GM19035 (cell line): ENCODE measurements around the gene IMMP2L.

Experiments
- ATAC-seq: cut with Tn5 transposase; IDR thresholded peaks from one replicate; pipeline ENCODE4 v1.9.1; 2021; ENCODE audit not compliant: unreplicated experiment

Gene IMMP2L

DNA sequence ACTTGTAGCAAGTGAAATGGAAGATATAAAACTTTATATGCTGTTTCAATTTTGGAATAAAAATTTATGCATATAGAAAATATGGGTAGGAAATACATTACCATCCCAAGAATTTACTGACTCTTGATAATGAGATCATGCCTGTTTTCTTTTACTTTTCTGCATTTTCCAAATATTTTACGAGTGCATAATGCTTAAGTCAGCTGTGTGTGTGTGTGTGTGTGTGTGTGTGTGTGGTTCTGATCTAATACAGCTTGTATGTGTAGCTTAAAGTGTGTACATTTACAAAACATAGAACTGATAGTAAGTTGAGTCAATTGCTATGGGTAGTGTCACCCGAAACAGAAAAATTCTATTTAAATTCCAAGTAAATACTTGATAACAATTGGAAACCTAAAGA lies 787.2 kb downstream of the IMMP2L start:
- no peak for ATAC-seq

GRCh38 chr7:110774071-110774470 lies 788.2 kb downstream of the IMMP2L start:
- ATAC-seq: no peak

DNA sequence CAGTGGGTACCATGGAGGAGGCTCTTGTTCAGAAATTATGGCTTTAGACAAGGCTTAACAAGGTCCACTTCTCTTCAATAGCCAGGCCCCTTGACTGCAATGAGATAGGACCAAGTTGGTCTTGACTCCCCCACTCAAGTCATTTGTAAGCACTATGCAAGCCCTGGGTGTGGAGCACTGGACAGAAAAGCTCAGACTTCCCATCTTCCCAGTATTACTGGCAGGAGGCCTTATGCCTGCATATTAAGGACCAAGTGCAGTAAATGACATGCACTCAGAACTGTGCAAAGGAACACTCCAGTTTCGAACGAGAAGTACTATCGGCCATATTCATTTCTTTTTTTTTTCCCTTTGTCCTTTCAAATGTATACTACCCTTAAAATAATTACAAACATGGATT lies 789.7 kb downstream of the IMMP2L start:
- ATAC-seq: no peak

GRCh38 chr7:110771717-110772116 lies 790.6 kb downstream of the IMMP2L start:
- ATAC-seq: no peak

DNA sequence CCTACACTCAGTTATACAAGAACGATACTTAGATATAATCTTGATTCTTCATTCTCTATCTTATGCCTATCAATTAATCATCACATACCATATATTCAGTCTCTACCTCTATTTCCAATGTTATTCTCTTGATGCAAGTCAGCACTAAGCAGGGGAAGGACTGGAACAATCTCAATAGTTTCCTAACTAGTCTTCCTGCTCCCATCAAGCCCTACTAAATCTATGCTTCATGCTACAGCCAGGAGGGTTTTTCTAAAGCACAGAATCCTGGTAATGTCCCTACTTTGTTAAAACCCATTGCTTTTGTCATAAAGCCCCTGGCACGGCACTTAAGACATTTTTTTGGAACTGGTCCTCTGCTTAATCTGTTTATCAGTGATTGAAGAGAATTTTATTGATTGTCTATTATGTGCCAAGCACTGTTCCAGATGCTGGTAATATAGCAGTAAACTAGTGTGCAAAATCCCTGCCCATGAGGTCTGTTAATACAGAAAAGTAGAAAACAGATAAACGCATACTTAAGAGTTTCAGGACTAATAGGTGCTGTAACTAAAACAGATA lies 794.7 kb downstream of the IMMP2L start:
- no peak for ATAC-seq

DNA sequence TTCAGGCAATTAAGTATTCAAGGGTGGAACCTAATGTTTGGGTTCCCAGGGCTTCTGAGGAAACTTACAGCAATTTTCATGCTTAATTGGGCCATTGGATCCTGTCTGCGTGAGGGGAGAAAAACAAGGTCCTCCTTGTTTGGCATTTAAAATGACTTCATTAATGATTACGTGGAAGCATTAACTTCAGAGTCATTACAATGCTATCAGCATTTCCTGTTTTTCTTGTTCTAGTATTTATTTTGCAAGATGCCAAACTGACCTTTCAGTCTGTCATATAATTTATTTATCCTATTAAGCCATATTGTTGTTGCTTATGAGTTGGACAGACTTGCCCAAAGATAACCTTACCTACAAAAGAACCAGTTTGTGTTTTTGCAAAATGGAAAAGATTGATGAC lies 795.4 kb downstream of the IMMP2L start:
- no peak for ATAC-seq

DNA sequence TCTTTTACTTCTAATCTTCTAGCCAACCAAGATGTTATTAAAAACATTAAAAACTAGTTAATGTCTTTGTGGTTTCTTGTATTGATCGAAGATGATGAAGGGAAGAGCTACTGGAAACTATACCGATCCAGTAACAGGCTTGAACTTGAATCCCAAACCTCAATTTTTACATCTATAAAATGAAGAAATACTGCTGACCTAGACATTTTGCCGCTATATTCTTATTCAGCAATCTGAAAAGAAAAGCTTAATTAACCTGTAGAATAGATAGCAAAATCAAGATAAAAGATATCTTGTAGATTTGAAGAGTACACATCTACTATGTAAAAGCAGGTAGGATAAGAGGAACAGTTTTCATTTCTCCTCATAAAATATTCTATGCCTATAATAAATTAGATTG lies 797.4 kb downstream of the IMMP2L start:
- no peak for ATAC-seq

GRCh38 chr7:110762546-110763225 lies 799.6 kb downstream of the IMMP2L start:
- ATAC-seq: no peak

- no peak for ATAC-seq
These were observed 802.0 kb downstream of the IMMP2L start for GRCh38 chr7:110760341-110760740.

DNA sequence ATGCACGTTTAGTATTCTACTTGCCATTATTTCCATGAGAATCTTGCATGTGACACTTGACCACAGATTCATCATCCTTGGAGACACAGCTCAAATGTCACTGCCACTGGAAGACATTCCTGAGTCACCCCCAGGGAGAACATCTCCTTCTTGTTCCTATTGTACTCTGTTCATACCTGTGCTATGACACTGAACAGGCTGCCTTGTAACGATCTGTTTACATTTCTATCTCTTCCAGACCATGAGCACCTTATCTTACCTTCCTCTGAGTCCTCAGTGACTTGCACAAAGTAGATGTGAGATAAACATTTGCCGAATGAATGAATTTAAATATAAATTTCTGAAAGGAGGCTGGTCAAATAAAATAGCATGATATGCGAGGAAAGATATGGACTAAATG lies 803.2 kb downstream of the IMMP2L start:
- ATAC-seq: no peak

GRCh38 chr7:110754649-110755048 lies 807.6 kb downstream of the IMMP2L start:
- no peak for ATAC-seq

- no peak for ATAC-seq
These were observed 811.2 kb downstream of the IMMP2L start for GRCh38 chr7:110750931-110751605.

DNA sequence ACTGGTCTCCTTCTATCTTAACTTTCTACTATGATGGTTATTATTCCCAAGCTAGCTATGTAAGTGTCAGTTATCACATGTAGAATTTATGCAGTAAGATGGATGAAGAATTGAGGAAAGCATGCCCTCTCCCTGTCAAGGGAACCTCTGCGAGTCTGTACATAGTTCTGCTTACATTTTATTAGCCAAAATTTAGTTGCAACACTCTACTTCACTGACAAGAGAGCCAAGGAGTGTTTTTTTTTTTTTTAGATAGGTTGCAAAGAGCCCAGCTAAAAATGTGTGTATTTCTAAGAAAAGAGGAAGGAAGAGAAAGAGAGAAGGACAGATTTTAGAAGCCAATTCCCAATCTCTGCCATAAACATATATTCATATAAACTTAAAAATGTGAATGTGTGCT lies 829.1 kb downstream of the IMMP2L start:
- no peak for ATAC-seq

DNA sequence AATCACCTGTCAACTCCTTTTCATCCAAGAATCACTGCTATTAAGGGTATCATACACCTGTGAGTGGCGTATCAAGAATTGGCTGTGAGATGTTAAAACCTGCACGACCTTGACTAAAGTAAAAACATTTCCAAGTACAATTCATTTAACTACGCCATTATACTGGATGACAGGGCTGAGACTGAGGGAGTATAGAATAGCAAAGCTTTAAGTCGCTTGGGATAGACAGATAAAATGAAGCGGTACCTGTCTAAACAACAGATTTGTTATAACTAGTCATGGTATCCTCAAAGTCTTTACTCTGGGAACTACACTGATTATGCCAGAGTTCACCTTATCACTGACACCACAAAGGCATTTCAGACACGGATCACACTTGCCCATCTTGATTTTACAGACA lies 837.5 kb downstream of the IMMP2L start:
- no peak for ATAC-seq

DNA sequence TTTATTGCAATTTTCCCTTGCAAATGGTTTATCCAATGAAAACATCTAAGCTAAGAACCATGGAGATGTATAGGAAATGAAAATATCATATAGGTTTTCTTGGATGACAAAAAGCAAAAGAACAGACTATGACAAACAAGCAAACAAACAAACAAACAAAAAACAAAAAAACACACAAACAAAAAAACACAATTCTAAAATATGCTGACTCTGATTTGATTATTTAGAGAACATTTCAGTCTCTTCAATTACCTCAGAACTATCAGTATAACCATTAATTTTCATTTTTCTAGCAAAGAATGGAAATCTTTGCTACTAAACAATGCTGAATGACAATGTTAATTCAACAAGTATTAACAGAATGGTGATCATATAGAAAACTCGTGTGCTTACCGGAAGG lies 840.9 kb downstream of the IMMP2L start:
- no peak for ATAC-seq

DNA sequence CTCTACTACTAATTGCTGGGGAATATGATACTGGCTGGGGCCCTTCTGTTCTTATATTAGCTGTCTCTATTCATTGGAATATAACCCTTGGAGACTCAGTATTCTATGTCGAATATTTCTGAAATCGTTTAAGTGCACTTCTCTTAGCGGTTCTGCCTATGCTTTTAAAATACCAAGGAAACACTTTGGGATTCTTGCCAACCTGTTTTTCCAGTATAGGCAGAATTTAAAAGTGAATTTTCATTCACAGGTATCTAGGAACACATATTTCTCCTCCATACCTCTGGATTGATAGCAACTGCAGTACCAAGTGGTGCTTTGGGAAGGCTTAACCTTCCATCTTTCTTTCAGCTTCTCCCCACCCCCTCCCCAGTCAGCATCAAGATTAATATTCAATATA lies 841.7 kb downstream of the IMMP2L start:
- ATAC-seq: no peak

DNA sequence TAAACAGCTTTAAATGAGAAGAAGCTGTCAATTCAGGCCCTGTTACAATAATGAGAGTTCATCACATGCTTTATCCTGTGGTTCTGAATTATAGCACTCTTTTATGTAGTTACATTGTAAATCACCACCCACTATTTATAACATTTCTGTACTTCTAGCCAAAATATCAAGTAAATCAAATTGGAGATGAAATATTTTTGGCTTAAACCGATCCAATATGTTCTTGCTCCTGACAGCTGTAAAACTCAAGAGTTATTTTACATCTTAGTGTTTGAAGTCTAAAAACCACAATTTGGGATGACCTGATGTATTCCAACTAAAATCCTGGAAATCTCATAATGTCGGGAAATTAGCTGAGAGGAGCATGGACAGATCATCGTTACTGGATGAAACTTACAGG lies 842.6 kb downstream of the IMMP2L start:
- ATAC-seq: no peak

DNA sequence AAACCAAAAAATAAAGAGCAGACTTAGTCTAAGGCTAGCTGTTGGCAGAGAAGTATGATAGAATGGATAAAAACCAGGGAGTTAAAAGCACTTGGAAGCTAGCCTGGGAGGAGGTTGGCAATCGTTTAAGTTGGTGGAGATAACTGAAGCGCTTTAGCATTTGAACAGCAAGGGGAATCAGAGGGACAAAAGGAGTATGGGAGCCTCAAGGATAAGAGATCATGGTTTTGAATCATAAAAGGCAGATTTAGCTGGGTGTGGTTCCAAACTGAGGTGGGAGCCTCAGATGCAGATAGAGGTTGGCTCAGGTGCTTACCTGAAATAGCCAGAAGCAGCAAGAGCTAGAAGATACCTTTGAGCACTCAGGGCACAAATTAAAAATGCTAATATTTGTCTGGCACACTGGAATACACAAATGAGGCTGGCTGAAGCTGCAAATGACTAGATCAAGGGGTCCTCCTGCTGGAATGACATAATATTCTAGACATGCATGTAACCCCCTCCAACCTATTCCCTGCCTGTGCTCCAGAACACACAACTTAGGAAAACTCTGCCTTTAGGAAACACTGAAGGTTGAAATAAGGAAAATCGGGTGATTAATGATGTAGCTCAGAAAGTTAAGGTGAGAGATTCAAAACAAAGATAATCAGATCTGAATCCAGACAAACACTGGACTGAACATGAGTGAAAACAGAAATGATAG lies 843.6 kb downstream of the IMMP2L start:
- ATAC-seq: no peak

GRCh38 chr7:110704225-110704624 lies 858.1 kb downstream of the IMMP2L start:
- no peak for ATAC-seq

DNA sequence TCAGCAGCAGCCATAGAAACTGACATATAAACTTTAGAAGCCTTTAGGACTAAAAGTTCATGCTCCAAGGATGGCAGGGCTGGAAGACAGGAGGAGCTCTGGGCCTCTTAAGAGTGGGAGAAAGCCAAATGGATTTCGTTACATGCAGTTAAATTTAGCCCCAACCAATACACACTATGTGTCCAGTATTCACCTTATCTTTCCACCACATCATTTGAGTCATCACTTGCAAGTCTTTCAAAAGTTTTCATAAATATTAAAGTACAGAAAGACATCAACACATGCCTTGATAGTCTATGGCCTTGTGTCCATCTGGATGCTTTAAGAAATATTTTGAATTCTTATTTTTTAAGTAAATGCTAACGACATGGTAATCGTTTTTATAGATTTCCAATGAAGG lies 863.7 kb downstream of the IMMP2L start:
- no peak for ATAC-seq

DNA sequence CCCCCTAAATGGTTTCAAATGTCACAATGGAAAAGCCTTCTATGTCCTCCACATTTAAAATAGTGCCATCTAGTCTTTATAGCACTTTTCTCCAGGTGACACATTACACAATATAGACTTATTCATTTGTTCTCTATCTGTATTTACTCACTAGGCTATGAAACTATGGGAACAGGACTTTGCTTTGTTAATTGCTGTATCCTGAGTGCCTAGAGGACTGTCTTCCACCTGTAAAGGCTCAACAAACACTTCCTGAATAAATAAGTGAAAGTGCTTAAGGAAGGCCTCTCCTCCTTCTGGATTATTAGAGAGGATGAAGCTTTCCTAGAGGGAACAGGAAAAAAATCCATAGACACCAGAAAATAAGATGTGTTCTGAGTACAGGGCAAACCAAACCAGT lies 868.9 kb downstream of the IMMP2L start:
- no peak for ATAC-seq

GRCh38 chr7:110688908-110689307 lies 873.4 kb downstream of the IMMP2L start:
- no peak for ATAC-seq
